ENCODE data around the gene EGFLAM. TPM values are rescaled to one million over a fixed set of nuclear protein-coding genes. Genes with fewer than 3 reads are reported as not detected.

Gene EGFLAM
- total and polyA plus RNA-seq, 2 experiments from 2014 or later: 6.5 to 9.0 TPM

- Histone ChIP-seq H3K27ac (no peak overlapping the region), H3K9me3 (ENCODE audit: low read depth) (no peaks in the 10 kb centered on the region), H3K9me2 (replicated peaks; ENCODE audit: insufficient read depth) (no peaks in the 10 kb centered on the region), H3K4me2 (no peak overlapping the region), H3K4me1 (ENCODE audit: insufficient read depth) (no peaks in the 10 kb centered on the region), H3K79me2 (no peaks in the 10 kb centered on the region), H3K4me3 (no peak overlapping the region), H4K20me1 (ENCODE audit: insufficient read depth, poor library complexity, severe bottlenecking) (no peaks in the 10 kb centered on the region), H3K27me3 (peaks cover 4% of the 10 kb centered on the region), H2AFZ (no peak overlapping the region), H3K36me3 (replicated peaks; ENCODE audit: insufficient read depth, low read depth) (no peaks in the 10 kb centered on the region)
- no peak for DNase-seq (ENCODE audit: low spot score)
- TF ChIP-seq EZH2phosphoT487 (IDR thresholded peaks at IDR 0.05; ENCODE audit: low read depth, severe bottlenecking, unreplicated experiment): no peak
- no peak for TF ChIP-seq EZH2 (IDR thresholded peaks at IDR 0.05; ENCODE audit: borderline replicate concordance)
- no peak for TF ChIP-seq CTCF (IDR thresholded peaks at IDR 0.05; ENCODE audit: poor library complexity)
- WGBS (ENCODE audit: low lambda C conversion rate, missing lambda C conversion rate): 47% methylated on average over 6 of the region's 6 CpGs
Observed at GRCh38 chr5:38211354-38211710, 47.0 kb upstream of the EGFLAM start.

- TF ChIP-seq EZH2 (IDR thresholded peaks at IDR 0.05; ENCODE audit: borderline replicate concordance) (no peak), CTCF (IDR thresholded peaks at IDR 0.05; ENCODE audit: poor library complexity) (no peak), EZH2phosphoT487 (IDR thresholded peaks at IDR 0.05; ENCODE audit: low read depth, severe bottlenecking, unreplicated experiment) (no peak)
- no peaks in the 10 kb centered on the region for H3K9me3 ChIP-seq (ENCODE audit: low read depth)
- H3K79me2 ChIP-seq: no peaks in the 10 kb centered on the region
- H3K36me3 ChIP-seq (replicated peaks; ENCODE audit: insufficient read depth, low read depth): no peaks in the 10 kb centered on the region
- no peaks in the 10 kb centered on the region for H4K20me1 ChIP-seq (ENCODE audit: insufficient read depth, poor library complexity, severe bottlenecking)
- H3K4me3 ChIP-seq: no peak overlapping the region
- H2AFZ ChIP-seq: no peak overlapping the region
- H3K9me2 ChIP-seq (replicated peaks; ENCODE audit: insufficient read depth): no peaks in the 10 kb centered on the region
- H3K27me3 ChIP-seq: no peaks in the 10 kb centered on the region
- no peaks in the 10 kb centered on the region for H3K4me1 ChIP-seq (ENCODE audit: insufficient read depth)
- no peak overlapping the region for H3K4me2 ChIP-seq
- H3K27ac ChIP-seq: no peak overlapping the region
- no peak for DNase-seq (ENCODE audit: low spot score)
Observed at GRCh38 chr5:38212307-38212706, 46.1 kb upstream of the EGFLAM start.

- H3K4me3 ChIP-seq: no peak overlapping the region
- no peaks in the 10 kb centered on the region for H3K36me3 ChIP-seq (replicated peaks; ENCODE audit: insufficient read depth, low read depth)
- no peak for TF ChIP-seq EZH2phosphoT487 (IDR thresholded peaks at IDR 0.05; ENCODE audit: low read depth, severe bottlenecking, unreplicated experiment)
- TF ChIP-seq EZH2 (IDR thresholded peaks at IDR 0.05; ENCODE audit: borderline replicate concordance): no peak
- TF ChIP-seq CTCF (IDR thresholded peaks at IDR 0.05; ENCODE audit: poor library complexity): no peak
- DNase-seq (ENCODE audit: low spot score): peak; percentile 10
- H3K4me1 ChIP-seq (ENCODE audit: insufficient read depth): no peaks in the 10 kb centered on the region
- H3K79me2 ChIP-seq: no peaks in the 10 kb centered on the region
- H3K27me3 ChIP-seq: no peaks in the 10 kb centered on the region
- H3K9me2 ChIP-seq (replicated peaks; ENCODE audit: insufficient read depth): no peaks in the 10 kb centered on the region
- H4K20me1 ChIP-seq (ENCODE audit: insufficient read depth, poor library complexity, severe bottlenecking): no peaks in the 10 kb centered on the region
- H3K9me3 ChIP-seq (ENCODE audit: low read depth): no peaks in the 10 kb centered on the region
- H3K27ac ChIP-seq: no peak overlapping the region
- 70% methylated on average over 7 of the region's 7 CpGs for WGBS (ENCODE audit: low lambda C conversion rate, missing lambda C conversion rate)
- no peak overlapping the region for H3K4me2 ChIP-seq
- H2AFZ ChIP-seq: no peak overlapping the region
Observed at GRCh38 chr5:38226091-38226490, 32.3 kb upstream of the EGFLAM start.

DNA sequence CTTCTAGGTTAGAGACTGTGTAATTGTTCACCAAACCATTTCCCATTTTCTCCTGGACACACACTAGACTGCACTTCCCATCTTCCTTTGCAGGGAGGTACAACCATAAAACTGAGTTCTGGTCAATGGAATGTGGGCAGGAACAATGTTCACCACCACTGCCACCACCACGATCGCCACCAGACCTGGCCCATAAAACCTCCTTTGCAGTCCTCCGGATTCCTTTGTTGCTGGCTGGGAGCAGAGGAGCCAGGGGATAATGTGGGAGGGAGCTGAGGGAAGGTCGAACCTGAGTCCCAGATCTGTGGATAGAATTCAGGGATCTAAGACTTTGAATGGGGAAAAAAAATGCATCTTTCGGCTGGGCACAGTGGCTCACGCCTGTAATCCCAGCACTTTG, 29.4 kb upstream of the EGFLAM start:
- no peak for TF ChIP-seq EZH2phosphoT487 (IDR thresholded peaks at IDR 0.05; ENCODE audit: low read depth, severe bottlenecking, unreplicated experiment)
- TF ChIP-seq CTCF (IDR thresholded peaks at IDR 0.05; ENCODE audit: poor library complexity): no peak
- TF ChIP-seq EZH2 (IDR thresholded peaks at IDR 0.05; ENCODE audit: borderline replicate concordance): no peak
- Histone ChIP-seq H3K9me2 (replicated peaks; ENCODE audit: insufficient read depth) (no peaks in the 10 kb centered on the region), H3K9me3 (ENCODE audit: low read depth) (no peaks in the 10 kb centered on the region), H3K79me2 (no peaks in the 10 kb centered on the region), H3K27ac (no peak overlapping the region), H4K20me1 (ENCODE audit: insufficient read depth, poor library complexity, severe bottlenecking) (no peaks in the 10 kb centered on the region), H3K27me3 (peaks cover 5% of the 10 kb centered on the region), H2AFZ (no peak overlapping the region), H3K4me2 (no peak overlapping the region), H3K4me3 (no peak overlapping the region), H3K4me1 (ENCODE audit: insufficient read depth) (no peaks in the 10 kb centered on the region), H3K36me3 (replicated peaks; ENCODE audit: insufficient read depth, low read depth) (no peaks in the 10 kb centered on the region)
- DNase-seq (ENCODE audit: low spot score): no peak
- WGBS (ENCODE audit: low lambda C conversion rate, missing lambda C conversion rate): 74% methylated on average over 6 of the region's 6 CpGs
